NCI-H1930 (cell line): Measurements from ENCODE around the gene TMEM179.

Source experiments
- DNase-seq, 2 experiments: peaks; one replicate each; lab custom pipeline; 2025; lab: John Stamatoyannopoulos, UW

TMEM179 gene

GRCh38 chr14:104598910-104599273 lies 5.7 kb downstream of the TMEM179 start:
- no peak for DNase-seq

DNA sequence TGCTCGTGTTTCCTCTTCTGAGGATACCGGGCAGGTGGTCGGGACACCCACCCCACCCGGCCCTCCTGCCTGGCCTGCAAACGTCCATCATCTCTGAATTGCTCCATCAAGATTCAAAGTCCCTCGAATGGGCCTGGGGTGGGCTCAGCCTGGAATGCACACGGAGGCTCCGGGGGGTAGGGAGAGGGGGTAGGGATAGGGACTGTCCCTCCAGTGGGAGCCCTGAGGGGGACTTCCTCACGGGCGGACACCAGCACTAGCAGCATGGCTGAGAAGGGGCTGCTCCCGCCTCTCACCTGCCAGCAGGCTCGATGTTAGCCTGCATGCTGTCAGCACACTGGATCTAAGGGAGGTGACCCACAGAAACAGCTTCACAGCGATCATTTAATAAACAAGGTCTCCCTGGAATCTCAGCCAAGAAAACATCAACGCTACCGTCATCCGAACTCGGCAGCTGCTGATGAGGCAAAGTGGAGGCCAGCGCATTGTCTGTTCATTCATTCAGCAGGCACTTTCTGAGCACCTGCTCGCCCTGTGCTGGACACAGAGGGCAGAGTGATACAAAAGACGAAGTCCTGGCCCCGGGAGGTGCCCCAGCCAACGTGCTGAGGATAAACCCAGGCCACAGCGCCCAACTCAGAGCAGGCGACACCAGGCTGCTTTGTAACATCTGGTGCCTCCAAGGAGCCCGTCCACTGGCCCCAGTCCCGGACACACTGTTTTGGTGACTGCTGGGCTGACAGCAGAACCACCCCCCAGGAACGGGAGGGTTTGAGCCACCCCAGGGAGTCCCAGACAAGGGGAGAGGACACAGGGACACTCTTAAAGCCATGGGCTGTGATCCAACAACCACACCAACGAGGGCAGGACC lies 6.3 kb downstream of the TMEM179 start:
- DNase-seq = no peak

DNA sequence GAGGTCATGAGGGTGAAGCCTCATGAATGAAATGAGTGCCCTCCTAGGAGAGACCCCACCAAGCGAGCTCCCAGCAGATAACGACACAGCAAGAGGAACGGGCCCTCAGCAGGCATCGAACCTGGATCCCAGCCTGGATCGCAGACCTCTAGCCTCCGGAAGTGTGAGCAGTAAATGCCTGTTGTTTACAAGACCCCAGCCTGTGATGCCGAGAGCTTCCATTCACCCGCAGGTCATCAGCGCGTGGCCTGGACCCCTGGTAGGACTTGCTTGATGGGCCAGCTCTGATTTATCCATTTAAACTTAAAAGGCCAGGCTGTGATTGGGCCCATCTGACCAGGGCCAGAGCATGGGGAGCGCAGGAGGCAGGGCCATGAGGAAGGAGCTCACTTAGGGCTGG lies 7.0 kb downstream of the TMEM179 start:
- DNase-seq = no peak

DNA sequence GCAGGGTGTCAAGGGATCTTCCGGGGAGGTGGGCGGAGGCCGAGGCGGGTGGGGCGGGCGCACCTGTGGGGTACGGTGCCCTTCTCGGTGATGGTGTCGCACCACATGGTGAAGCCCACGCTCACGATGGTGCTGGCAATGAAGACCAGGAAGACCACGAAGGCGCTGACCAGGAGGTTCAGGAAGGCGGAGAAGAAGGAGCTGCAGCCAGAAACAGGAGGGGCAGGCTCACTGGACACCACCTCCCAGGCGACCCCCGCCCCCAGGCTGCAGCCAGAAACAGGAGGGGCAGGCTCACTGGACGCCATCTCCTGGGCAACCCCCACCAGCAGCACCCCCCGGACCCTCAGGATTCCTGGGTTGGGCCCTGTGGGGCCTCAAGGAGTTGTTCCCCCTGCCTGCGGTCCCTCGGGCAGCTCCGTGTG lies 7.6 kb downstream of the TMEM179 start:
- DNase-seq = no peak

GRCh38 chr14:104596451-104596918 lies 8.1 kb downstream of the TMEM179 start:
- DNase-seq = no peak

GRCh38 chr14:104595911-104596450 lies 8.6 kb downstream of the TMEM179 start:
- no peak for DNase-seq

- no peak for DNase-seq
Observed at GRCh38 chr14:104595116-104595675, 9.4 kb downstream of the TMEM179 start.

DNA sequence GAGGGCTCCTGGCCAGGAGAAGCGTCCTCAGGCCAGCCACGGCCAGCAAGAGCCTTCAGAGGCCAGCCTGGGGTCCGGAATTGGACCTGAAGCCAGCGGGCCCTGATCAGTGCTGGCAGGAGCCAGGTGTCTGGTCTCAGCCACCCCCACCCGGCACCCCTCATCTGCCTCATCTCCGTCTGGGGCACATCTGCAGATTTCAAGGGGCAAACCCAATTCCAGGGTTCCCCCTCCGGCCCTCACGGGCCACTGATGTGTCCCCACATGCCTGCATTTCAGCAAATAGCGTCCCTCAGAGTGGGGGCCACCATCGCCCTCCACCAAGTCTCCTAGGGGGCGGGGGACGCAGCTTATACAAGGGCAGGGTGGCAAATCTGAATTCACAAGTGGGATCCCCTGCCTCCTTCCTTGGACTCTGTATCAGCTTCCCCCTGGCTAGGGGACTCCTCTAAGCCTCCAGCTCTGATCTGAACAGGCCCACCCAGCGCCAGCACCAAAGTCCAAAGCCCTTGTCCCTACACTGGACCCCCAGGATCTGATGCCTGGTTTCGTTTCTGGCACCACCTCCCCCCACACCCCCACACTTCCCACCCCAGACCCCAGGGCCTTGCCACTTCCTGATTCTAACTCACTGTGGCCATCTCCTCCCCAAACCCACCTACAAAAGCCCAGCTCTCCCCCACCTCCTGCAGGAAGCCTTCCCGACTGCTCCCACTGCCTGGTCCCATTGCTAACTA lies 10.1 kb downstream of the TMEM179 start:
- no peak for DNase-seq

GRCh38 chr14:104593710-104594136 lies 10.8 kb downstream of the TMEM179 start:
- no peak for DNase-seq

DNA sequence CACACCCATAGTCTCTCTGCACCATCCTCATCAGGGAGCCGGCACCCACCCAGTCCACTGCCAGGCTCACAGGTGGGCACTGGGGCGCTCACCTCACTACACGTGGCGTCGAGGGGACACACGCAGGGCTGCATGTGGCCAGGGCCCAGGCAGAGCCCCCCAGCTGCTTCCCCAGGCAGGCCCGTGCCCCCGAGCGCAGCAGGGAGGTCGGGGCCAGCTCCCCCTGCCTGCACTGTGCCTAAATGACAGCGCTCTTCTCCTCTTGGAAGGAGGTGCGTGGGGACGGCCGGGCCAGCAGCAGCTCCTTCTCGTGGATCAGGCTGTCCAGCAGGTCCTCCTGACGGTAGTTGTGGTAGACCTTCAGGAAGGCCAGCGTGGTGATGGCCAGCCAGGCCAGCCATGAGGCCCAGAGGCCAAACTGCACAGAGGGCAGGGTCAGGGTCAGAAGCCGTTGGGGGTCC lies 11.3 kb downstream of the TMEM179 start:
- no peak for DNase-seq

DNA sequence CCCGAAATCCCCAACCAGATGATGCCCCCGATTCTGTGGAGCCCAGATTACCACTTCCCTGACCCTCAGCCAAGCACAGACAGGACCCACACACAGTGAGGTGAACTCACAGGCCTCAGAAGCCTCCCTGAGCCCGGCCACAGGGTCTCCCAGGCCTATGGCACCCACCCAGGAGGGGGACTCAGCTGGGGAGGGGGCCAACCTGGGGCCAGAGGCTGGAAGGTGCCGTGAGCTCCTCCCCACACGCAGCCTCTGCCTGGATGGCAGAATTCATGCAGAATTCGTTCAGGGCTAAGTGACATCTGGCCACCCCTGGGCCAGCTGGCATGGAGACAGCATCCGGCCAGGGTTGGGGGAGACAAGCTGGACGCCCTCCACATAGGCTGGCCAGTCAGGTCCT lies 11.8 kb downstream of the TMEM179 start:
- DNase-seq = no peak

- no peak for DNase-seq
Observed at GRCh38 chr14:104592292-104592672, 12.3 kb downstream of the TMEM179 start.

DNA sequence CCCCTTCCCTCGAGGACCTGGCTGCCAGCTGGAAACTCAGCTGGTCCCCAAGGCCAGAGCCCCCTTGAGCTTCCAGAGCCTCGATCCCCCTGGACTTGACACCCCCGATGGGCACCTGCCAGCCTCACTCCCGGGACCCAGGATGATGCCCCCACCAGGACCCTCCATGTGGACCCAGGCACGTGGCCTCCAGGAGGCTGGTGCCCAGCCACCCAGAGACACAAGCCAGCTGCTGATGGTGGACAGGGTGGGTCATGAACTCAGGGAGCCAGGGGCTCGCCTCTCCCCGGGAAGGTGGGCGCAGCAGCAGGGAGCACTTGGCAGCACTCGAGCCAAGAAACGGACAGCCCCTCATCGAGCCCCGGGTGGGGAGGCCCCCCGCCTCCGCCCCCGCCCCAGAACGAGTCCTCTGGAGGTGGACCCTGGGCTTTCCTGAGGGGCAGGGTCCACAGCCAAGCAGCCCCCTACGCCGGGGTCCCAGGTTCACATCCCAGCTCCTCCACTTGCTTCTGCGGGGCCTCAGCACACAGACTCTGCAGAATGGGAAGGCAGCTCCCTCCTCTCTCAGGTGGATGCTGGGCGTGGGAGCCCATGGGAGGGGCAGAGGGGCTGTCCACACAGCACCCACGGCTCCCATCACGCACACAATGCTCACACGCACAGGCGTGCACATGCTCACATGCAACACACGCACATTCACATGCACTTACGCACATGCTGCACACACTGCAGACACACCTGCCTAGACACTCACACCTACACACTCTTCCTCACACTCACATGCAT lies 12.9 kb downstream of the TMEM179 start:
- no peak for DNase-seq

- no peak for DNase-seq
Observed at GRCh38 chr14:104591031-104591430, 13.5 kb downstream of the TMEM179 start.

GRCh38 chr14:104590240-104590965 lies 14.2 kb downstream of the TMEM179 start:
- no peak for DNase-seq

DNA sequence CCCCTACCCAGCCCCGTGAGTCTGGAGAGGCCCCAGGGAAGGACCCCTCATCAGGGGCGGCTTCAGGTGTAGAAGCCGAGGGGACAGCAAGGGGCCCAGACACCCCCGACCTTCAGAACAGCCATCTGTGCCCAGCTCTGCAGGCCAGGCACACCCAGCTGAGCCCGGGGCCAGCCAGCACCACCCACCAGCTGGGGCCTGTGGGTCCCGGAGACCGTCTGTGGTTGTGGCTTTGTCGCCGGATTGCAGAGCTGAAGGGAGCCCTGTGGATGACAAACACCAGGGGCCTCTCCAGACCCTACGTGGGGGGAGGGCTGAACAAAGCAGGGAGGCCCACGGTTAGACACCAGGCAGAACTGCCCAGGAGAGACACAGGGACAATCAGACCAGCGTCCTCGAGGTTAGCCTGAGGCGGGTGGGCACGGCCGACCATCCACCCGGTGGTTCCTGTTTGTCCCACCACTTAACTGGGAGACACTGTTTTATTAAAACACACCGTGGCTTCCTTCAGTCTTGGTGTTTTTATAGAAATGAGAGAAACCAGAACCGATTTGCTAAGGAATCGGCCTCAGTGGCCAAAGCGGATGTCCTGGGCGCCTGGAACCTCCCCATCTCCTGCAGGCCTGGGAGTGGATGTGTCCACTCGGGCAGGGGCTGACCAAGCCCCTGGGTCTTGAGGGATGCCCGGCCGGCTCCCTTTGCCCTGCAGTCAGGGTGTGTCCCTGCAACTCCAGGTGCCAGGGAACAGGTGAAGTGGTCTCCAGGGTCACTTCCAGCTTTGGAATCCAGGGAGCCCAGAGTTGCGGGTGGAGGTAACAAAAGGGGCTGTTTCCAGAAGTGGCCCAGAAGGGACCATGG lies 15.0 kb downstream of the TMEM179 start:
- no peak for DNase-seq

DNA sequence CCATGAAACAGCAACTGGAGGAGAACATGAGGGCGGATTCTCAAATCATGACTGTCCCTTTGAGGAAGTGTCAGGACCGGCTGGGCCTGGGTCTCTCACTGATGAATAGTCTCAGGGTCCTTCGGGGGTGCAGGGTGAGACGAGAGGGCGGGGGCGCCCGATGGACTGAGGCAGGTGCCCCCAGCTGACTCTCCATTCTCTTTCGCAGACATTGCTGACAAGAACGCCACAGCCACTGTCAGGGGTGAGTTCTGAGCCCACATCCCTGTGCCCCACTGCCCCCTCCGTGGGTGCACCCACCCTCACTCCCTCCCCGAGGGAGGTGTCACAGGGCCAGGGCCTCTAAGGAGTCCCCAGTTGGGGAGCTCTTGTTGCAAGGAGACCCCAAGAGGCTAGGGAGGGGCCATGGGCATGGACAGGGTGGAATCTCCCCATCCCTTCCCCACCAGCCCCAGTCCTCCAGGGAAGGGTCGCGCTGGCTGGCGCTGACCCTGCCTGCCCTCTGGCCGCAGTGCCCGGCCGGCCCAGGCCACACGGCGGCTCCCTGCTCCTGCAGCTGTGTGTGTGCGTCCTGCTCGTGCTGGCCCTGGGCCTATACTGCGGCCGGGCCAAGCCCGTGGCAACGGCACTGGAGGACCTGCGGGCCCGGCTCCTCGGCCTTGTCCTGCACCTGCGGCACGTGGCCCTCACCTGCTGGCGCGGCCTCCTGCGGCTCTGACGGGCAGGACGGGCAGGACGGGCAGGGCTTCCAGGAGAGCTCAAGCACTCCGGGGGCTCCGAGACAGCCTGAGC lies 16.3 kb downstream of the TMEM179 start:
- DNase-seq = no peak

- DNase-seq = no peak
Observed at GRCh38 chr14:104587641-104588040, 16.9 kb downstream of the TMEM179 start.
